ENCODE data around the gene EIF2S1. TPM values are rescaled to one million over a fixed set of nuclear protein-coding genes. Genes with fewer than 3 reads are reported as not detected.

The EIF2S1 gene
- total and polyA plus RNA-seq, 2 donors from 2014 or later = 52.8 to 78.2 TPM

DNA sequence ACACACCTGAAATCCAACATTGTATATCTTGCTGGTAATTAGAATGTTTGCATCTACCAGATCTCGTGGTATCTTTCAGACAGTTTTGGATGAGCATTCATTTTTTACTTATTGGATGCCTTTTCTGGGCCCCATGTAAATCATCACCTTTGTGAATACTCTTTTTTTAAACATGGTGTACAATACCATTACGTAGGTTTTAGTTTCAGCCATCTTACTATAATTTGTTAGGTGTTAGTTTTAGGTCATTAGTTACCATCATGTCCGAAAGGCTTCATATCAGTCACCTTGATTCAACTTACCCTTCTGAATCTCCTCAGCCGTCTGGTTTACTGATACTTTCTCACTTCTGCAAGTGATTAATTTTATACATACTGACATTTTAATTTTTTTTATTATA lies 5.3 kb downstream of the EIF2S1 start:
- FAIRE-seq (no peak), DNase-seq (no peak)
- Histone ChIP-seq H3K9ac (ENCODE audit: low read length in 3 of 3) (no peak overlapping the region), H3K9me3 (ENCODE audit: control insufficient read depth in 2 of 3, insufficient read depth in 1 of 3, low read length in 3 of 3) (no peaks in the 10 kb centered on the region), H3K36me3 (ENCODE audit: control insufficient read depth in 2 of 3, insufficient read depth in 3 of 3, low read length in 3 of 3) (peaks cover 4 to 36% (median 16%) of the 10 kb centered on the region in 3 donors), H3K27me3 (ENCODE audit: control insufficient read depth, insufficient read depth, low read length) (no peaks in the 10 kb centered on the region), H3K4me1 (ENCODE audit: control insufficient read depth in 2 of 3, insufficient read depth in 2 of 3, low read depth in 1 of 3, low read length in 3 of 3) (peaks cover 0 to 6% (median 6%) of the 10 kb centered on the region in 3 donors), H3K27ac (ENCODE audit: low read depth in 2 of 2, low read length in 2 of 2) (no peak overlapping the region), H3K4me3 (ENCODE audit: low read length in 3 of 3) (no peak overlapping the region)
- TF ChIP-seq CTCF (IDR thresholded peaks at IDR 0.05; ENCODE audit: borderline replicate concordance, extremely low read depth, insufficient read depth) = no peak
- intact Hi-C loops (cut with DNase I) = no loop called here

- Histone ChIP-seq H3K4me1 (ENCODE audit: control insufficient read depth in 2 of 3, insufficient read depth in 2 of 3, low read depth in 1 of 3, low read length in 3 of 3) (no peaks in the 10 kb centered on the region), H3K36me3 (ENCODE audit: control insufficient read depth in 2 of 3, insufficient read depth in 3 of 3, low read length in 3 of 3) (peaks cover 14 to 42% (median 19%) of the 10 kb centered on the region in 3 donors), H3K4me3 (ENCODE audit: low read length in 3 of 3) (no peak overlapping the region), H3K27me3 (ENCODE audit: control insufficient read depth, insufficient read depth, low read length) (no peaks in the 10 kb centered on the region), H3K27ac (ENCODE audit: low read depth in 2 of 2, low read length in 2 of 2) (no peak overlapping the region), H3K9ac (ENCODE audit: low read length in 3 of 3) (no peak overlapping the region), H3K9me3 (ENCODE audit: control insufficient read depth in 2 of 3, insufficient read depth in 1 of 3, low read length in 3 of 3) (no peaks in the 10 kb centered on the region)
- intact Hi-C loops (cut with DNase I) = no loop called here
- DNase-seq = no peak
- FAIRE-seq = no peak
- no peak for TF ChIP-seq CTCF (IDR thresholded peaks at IDR 0.05; ENCODE audit: borderline replicate concordance, extremely low read depth, insufficient read depth)
Observed at GRCh38 chr14:67370830-67371229, 10.7 kb downstream of the EIF2S1 start.

DNA sequence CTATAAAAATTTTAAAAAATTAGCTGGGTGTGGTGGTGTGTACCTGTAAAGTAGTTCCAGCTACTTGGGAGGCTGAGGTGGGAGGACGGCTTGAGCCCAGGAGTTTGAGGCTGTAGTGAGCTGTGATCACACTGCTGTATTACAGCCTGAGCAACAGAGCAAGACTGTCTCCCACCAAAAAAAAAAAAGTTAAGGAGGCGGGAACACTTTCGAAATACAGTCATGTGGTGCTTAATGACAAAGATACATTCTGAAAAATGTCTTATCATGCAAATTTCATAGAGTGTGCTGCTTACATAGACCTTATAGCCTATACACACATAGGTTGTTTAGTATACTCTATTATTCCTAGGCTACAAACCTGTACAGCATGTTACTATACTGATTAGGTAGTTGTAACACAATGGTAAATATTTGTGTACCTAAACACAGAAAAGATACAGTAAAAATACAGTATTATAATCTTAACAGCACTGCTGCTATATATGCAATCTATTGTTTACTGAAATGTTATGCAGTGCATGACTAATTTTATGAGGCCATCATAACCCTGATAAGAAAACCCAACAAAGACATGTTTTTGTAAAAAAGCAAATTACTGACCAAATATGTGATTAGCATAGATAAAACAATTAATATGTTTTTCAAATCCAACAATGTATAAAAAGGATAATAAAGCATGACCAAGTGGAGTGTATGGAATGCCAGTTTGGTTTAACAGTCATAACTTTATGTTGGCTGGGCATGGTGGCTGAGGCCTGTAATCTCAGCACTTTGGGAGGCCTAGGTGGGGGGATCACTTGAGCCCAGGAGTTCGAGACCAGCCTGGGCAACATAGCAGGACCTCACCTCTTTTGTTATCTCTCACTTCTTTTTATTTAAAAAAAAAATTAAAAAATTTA lies 11.4 kb downstream of the EIF2S1 start:
- no peak overlapping the region for H3K27ac ChIP-seq (ENCODE audit: low read depth in 2 of 2, low read length in 2 of 2)
- no peaks in the 10 kb centered on the region for H3K9me3 ChIP-seq (ENCODE audit: control insufficient read depth in 2 of 3, insufficient read depth in 1 of 3, low read length in 3 of 3)
- H3K9ac ChIP-seq (ENCODE audit: low read length in 3 of 3) = no peak overlapping the region
- FAIRE-seq (no peak), DNase-seq (no peak)
- no peaks in the 10 kb centered on the region for H3K4me1 ChIP-seq (ENCODE audit: control insufficient read depth in 2 of 3, insufficient read depth in 2 of 3, low read depth in 1 of 3, low read length in 3 of 3)
- H3K36me3 ChIP-seq (ENCODE audit: control insufficient read depth in 2 of 3, insufficient read depth in 3 of 3, low read length in 3 of 3) = peaks cover 13 to 41% (median 22%) of the 10 kb centered on the region in 3 donors
- H3K4me3 ChIP-seq (ENCODE audit: low read length in 3 of 3) = no peak overlapping the region
- no peak for TF ChIP-seq CTCF (IDR thresholded peaks at IDR 0.05; ENCODE audit: borderline replicate concordance, extremely low read depth, insufficient read depth)
- intact Hi-C loops (cut with DNase I) = no loop called here
- H3K27me3 ChIP-seq (ENCODE audit: control insufficient read depth, insufficient read depth, low read length) = no peaks in the 10 kb centered on the region

Measured in kidney (tissue), 14 donors.